H1 (cell line): ENCODE measurements around the gene EVA1B. TPM values are rescaled to one million over a fixed set of nuclear protein-coding genes. Genes with fewer than 3 reads are reported as not detected.

Experiments
- BCL11A ChIP-seq, 2 experiments: IDR thresholded peaks; one replicate each; pipeline ENCODE4 v1.6.1; 2011; ENCODE audit warnings: low read depth in 2 of 2, low read length in 2 of 2, mild to moderate bottlenecking in 2 of 2
- BRCA1 ChIP-seq: IDR thresholded peaks from 2 replicates; pipeline ENCODE4 v1.6.1; 2012; ENCODE audit warnings: low read depth, low read length, improper control_type of control experiment
- EGR1 ChIP-seq: IDR thresholded peaks from 2 replicates; pipeline ENCODE4 v1.6.1; 2011; ENCODE audit warnings: low read depth, low read length, borderline replicate concordance
- GTF2F1 ChIP-seq: IDR thresholded peaks from 2 replicates; pipeline ENCODE4 v1.6.1; 2012; ENCODE audit warnings: low read depth, low read length, improper control_type of control experiment, borderline replicate concordance
- PHF8 ChIP-seq: fragments of 200-600 bp; sonication (generic); conservative IDR thresholded peaks from 2 replicates; pipeline ENCODE4 v1.7.1; 2012; ENCODE audit warnings: low read depth, mild to moderate bottlenecking, inconsistent platforms, low read length, moderate library complexity
- RBBP5 ChIP-seq: IDR thresholded peaks from 2 replicates; pipeline ENCODE4 v1.7.1; 2012; ENCODE audit warnings: low read depth, mild to moderate bottlenecking, inconsistent platforms, low read length, moderate library complexity, borderline replicate concordance
- SIX5 ChIP-seq: IDR thresholded peaks from 2 replicates; pipeline ENCODE4 v1.6.1; 2011; ENCODE audit warnings: mild to moderate bottlenecking, low read depth, low read length
- TAF1 ChIP-seq: IDR thresholded peaks from 2 replicates; pipeline ENCODE4 v1.6.1; 2011; ENCODE audit warnings: mild to moderate bottlenecking, low read depth, low read length
- polyA plus RNA-seq, 7 experiments: library from polyadenylated mRNA; depleted of rRNA in 3 of 7; stranded (reverse) in 5 of 7; unstranded in 2 of 7; fragments of >200 nt in 5 of 7; fragments of 200-250 nt in 2 of 7; gene quantifications; 1 replicate in 5 of 7; 2 replicates in 1 of 7; 4 replicates in 1 of 7; pipeline versions ENCODE4 v1.2.1 to v1.2.3, GENCODE V29; 2011 to 2013; ENCODE audit warnings: missing spikeins in 2 of 7, mixed read lengths in 2 of 7
- total RNA-seq: library from RNA; stranded (reverse); fragmentation: NEBNext Ultra II Directional; extraction: Animal tissue kit (Norgen Biotek cat#: 25700); gene quantifications from 2 replicates; pipeline ENCODE4 v1.2.1, GENCODE V29; 2021
- TF ChIP-seq, protein P1 (sequence below): IDR thresholded peaks from 2 replicates; pipeline ENCODE4 v1.6.1; 2012; ENCODE audit warnings: low read length, inconsistent platforms
- TF ChIP-seq, protein P2 (sequence below): fragments of 300-600 bp; sonication (generic); IDR thresholded peaks from 2 replicates; pipeline ENCODE4 v1.7.1; 2012; ENCODE audit warnings: low read length, moderate library complexity, mild to moderate bottlenecking, inconsistent platforms; ENCODE audit not compliant: insufficient replicate concordance

Gene EVA1B
- total and polyA plus RNA-seq, 2 of the 8 experiments (the other 6 are each of a cell fraction or from before 2014, with no cell fraction given): 10.0 to 19.9 TPM

DNA sequence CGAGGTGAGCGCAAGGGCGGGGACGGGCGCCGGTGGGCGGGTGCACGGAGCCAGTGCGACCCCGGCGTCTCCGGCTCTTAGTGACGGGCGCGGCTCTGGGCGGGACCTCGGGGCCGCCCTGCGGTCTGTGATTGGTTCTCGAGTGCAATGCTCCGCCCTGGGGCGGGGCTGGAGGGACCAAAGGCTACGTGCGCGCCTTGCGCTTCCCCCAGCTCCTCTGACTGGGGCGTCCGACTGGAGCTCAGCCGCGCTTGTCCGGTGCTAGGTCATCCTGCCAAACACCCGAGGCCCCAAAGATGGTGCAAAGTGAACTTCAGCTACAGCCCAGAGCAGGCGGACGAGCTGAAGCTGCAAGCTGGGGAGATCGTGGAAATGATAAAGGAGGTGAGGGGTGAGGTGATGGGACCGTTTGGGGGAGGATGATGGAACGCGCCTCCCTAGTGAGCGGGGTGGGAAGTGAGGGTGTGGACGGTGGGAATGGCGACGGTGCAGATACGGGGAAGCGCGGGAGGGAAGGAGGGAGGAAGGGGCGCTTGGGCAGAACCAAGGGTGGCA is 16.5 kb downstream of the EVA1B start (continued):
- TF ChIP-seq, protein P1, sequence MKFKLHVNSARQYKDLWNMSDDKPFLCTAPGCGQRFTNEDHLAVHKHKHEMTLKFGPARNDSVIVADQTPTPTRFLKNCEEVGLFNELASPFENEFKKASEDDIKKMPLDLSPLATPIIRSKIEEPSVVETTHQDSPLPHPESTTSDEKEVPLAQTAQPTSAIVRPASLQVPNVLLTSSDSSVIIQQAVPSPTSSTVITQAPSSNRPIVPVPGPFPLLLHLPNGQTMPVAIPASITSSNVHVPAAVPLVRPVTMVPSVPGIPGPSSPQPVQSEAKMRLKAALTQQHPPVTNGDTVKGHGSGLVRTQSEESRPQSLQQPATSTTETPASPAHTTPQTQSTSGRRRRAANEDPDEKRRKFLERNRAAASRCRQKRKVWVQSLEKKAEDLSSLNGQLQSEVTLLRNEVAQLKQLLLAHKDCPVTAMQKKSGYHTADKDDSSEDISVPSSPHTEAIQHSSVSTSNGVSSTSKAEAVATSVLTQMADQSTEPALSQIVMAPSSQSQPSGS: no peak
- TF ChIP-seq BRCA1 (no peak), EGR1 (no peak), PHF8 (peak; percentile 84), GTF2F1 (no peak), SIX5 (no peak), TAF1 (peak; percentile 88), RBBP5 (no peak; the same call in 1 of the 2 replicates), BCL11A (IDR thresholded peaks at IDR 0.05; ENCODE audit: low read depth in 2 of 2, low read length in 2 of 2) (no peak)
- TF ChIP-seq, protein P2, sequence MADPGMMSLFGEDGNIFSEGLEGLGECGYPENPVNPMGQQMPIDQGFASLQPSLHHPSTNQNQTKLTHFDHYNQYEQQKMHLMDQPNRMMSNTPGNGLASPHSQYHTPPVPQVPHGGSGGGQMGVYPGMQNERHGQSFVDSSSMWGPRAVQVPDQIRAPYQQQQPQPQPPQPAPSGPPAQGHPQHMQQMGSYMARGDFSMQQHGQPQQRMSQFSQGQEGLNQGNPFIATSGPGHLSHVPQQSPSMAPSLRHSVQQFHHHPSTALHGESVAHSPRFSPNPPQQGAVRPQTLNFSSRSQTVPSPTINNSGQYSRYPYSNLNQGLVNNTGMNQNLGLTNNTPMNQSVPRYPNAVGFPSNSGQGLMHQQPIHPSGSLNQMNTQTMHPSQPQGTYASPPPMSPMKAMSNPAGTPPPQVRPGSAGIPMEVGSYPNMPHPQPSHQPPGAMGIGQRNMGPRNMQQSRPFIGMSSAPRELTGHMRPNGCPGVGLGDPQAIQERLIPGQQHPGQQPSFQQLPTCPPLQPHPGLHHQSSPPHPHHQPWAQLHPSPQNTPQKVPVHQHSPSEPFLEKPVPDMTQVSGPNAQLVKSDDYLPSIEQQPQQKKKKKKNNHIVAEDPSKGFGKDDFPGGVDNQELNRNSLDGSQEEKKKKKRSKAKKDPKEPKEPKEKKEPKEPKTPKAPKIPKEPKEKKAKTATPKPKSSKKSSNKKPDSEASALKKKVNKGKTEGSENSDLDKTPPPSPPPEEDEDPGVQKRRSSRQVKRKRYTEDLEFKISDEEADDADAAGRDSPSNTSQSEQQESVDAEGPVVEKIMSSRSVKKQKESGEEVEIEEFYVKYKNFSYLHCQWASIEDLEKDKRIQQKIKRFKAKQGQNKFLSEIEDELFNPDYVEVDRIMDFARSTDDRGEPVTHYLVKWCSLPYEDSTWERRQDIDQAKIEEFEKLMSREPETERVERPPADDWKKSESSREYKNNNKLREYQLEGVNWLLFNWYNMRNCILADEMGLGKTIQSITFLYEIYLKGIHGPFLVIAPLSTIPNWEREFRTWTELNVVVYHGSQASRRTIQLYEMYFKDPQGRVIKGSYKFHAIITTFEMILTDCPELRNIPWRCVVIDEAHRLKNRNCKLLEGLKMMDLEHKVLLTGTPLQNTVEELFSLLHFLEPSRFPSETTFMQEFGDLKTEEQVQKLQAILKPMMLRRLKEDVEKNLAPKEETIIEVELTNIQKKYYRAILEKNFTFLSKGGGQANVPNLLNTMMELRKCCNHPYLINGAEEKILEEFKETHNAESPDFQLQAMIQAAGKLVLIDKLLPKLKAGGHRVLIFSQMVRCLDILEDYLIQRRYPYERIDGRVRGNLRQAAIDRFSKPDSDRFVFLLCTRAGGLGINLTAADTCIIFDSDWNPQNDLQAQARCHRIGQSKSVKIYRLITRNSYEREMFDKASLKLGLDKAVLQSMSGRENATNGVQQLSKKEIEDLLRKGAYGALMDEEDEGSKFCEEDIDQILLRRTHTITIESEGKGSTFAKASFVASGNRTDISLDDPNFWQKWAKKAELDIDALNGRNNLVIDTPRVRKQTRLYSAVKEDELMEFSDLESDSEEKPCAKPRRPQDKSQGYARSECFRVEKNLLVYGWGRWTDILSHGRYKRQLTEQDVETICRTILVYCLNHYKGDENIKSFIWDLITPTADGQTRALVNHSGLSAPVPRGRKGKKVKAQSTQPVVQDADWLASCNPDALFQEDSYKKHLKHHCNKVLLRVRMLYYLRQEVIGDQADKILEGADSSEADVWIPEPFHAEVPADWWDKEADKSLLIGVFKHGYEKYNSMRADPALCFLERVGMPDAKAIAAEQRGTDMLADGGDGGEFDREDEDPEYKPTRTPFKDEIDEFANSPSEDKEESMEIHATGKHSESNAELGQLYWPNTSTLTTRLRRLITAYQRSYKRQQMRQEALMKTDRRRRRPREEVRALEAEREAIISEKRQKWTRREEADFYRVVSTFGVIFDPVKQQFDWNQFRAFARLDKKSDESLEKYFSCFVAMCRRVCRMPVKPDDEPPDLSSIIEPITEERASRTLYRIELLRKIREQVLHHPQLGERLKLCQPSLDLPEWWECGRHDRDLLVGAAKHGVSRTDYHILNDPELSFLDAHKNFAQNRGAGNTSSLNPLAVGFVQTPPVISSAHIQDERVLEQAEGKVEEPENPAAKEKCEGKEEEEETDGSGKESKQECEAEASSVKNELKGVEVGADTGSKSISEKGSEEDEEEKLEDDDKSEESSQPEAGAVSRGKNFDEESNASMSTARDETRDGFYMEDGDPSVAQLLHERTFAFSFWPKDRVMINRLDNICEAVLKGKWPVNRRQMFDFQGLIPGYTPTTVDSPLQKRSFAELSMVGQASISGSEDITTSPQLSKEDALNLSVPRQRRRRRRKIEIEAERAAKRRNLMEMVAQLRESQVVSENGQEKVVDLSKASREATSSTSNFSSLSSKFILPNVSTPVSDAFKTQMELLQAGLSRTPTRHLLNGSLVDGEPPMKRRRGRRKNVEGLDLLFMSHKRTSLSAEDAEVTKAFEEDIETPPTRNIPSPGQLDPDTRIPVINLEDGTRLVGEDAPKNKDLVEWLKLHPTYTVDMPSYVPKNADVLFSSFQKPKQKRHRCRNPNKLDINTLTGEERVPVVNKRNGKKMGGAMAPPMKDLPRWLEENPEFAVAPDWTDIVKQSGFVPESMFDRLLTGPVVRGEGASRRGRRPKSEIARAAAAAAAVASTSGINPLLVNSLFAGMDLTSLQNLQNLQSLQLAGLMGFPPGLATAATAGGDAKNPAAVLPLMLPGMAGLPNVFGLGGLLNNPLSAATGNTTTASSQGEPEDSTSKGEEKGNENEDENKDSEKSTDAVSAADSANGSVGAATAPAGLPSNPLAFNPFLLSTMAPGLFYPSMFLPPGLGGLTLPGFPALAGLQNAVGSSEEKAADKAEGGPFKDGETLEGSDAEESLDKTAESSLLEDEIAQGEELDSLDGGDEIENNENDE: no peak
